ENCODE data around the gene MYBPC2.

The MYBPC2 gene

GRCh38 chr19:50478901-50479715 lies 46.4 kb downstream of the MYBPC2 start (continued):
- 0 out of 2 replicates have a peak, but pooled peaks have one; percentile 28 for TF ChIP-seq ZNF561 (tag by site-specific recombination; IDR thresholded peaks at IDR 0.05; ENCODE audit: borderline replicate concordance)
- no peak for TF ChIP-seq PRDM1 (tag by site-specific recombination; IDR thresholded peaks at IDR 0.05)
- no peak for TF ChIP-seq ZNF423 (tag by site-specific recombination; IDR thresholded peaks at IDR 0.05)
- TF ChIP-seq MYNN (tag by site-specific recombination; IDR thresholded peaks at IDR 0.05; ENCODE audit: borderline replicate concordance), result no peak
- TF ChIP-seq ZNF571 (tag by site-specific recombination; IDR thresholded peaks at IDR 0.05), result no peak
- no peak for TF ChIP-seq ZNF404 (tag by site-specific recombination; IDR thresholded peaks at IDR 0.05)
- TF ChIP-seq ZNF660 (tag by site-specific recombination; IDR thresholded peaks at IDR 0.05), result 0 out of 2 replicates have a peak, but pooled peaks have one; percentile 26
- no peak for TF ChIP-seq ZNF184 (tag by site-specific recombination; IDR thresholded peaks at IDR 0.05)
- TF ChIP-seq ZNF2 (tag by site-specific recombination; IDR thresholded peaks at IDR 0.05), result 0 out of 2 replicates have a peak, but pooled peaks have one; percentile 40
- TF ChIP-seq ZNF248 (tag by site-specific recombination; IDR thresholded peaks at IDR 0.05), result no peak
- TF ChIP-seq, protein P1, sequence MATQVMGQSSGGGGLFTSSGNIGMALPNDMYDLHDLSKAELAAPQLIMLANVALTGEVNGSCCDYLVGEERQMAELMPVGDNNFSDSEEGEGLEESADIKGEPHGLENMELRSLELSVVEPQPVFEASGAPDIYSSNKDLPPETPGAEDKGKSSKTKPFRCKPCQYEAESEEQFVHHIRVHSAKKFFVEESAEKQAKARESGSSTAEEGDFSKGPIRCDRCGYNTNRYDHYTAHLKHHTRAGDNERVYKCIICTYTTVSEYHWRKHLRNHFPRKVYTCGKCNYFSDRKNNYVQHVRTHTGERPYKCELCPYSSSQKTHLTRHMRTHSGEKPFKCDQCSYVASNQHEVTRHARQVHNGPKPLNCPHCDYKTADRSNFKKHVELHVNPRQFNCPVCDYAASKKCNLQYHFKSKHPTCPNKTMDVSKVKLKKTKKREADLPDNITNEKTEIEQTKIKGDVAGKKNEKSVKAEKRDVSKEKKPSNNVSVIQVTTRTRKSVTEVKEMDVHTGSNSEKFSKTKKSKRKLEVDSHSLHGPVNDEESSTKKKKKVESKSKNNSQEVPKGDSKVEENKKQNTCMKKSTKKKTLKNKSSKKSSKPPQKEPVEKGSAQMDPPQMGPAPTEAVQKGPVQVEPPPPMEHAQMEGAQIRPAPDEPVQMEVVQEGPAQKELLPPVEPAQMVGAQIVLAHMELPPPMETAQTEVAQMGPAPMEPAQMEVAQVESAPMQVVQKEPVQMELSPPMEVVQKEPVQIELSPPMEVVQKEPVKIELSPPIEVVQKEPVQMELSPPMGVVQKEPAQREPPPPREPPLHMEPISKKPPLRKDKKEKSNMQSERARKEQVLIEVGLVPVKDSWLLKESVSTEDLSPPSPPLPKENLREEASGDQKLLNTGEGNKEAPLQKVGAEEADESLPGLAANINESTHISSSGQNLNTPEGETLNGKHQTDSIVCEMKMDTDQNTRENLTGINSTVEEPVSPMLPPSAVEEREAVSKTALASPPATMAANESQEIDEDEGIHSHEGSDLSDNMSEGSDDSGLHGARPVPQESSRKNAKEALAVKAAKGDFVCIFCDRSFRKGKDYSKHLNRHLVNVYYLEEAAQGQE (tag by site-specific recombination; IDR thresholded peaks at IDR 0.05), result no peak
- no peak for TF ChIP-seq ZNF302 (tag by site-specific recombination; IDR thresholded peaks at IDR 0.05; ENCODE audit: low read depth)
- TF ChIP-seq ZBTB20 (tag by site-specific recombination; IDR thresholded peaks at IDR 0.05), result no peak

GRCh38 chr19:50479761-50480251 lies 47.1 kb downstream of the MYBPC2 start:
- CTCF ChIA-PET, result interaction anchor here (0.6 to 2.2 kb wide), 8 partner anchors 21 to 952 kb away, joined by 3 to 14 read pairs (median 3); no protein-coding TSS in a partner anchor
- Histone ChIP-seq H3K27ac (ENCODE audit: extremely low read depth, low read depth, low read length) (no peak overlapping the region), H3K4me1 (ENCODE audit: control insufficient read depth, insufficient read depth, low read length) (peaks cover 7% of the 10 kb centered on the region; the same call in 1 of the 2 replicates)

DNA sequence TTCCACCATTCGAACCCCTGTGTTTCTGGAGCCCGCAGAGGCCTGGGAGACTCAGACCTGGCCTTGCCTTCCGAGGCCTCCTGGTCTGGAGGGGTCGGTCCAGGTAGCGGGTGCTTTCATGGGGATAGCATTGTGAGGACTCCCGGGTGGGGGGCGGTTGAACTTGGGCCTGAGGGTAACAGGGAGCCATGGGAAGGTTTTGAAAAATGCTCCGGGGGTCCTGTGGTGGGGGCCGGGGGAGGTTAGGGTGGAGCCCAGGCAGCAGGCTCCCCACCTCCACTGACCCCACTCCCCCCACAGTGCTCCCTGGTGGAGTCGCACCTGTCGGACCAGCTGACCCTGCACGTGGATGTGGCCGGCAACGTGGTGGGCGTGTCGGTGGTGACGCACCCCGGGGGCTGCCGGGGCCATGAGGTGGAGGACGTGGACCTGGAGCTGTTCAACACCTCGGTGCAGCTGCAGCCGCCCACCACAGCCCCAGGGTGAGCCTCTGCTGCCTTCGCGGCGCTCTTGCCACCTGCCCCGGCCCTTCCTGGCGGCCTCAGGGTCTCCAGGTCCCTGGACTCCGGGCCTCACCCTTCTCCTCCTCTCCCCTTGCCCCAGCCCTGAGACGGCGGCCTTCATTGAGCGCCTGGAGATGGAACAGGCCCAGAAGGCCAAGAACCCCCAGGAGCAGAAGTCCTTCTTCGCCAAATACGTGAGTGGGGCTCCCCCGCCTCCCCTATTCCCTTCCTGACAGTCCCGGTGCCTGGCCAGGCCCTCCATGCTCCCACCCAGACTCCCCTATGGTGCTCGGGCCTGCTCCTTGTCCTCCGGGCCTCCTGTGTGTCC lies 47.8 kb downstream of the MYBPC2 start:
- TF ChIP-seq HOXC10 (CRISPR knock-in tag; IDR thresholded peaks at IDR 0.05), result 0 out of 2 replicates have a peak, but pooled peaks have one; percentile 33
- TF ChIP-seq GFI1B (tag by site-specific recombination; IDR thresholded peaks at IDR 0.05), result no peak
- TF ChIP-seq ZNF677 (tag by site-specific recombination; IDR thresholded peaks at IDR 0.05), result no peak
- no peak for TF ChIP-seq ZNF514 (tag by site-specific recombination; IDR thresholded peaks at IDR 0.05)
- ChIA-PET CTCF (interaction anchor here (1.0 kb wide), 1 partner anchor 29 kb away, joined by 3 read pairs; no protein-coding TSS in a partner anchor), POLR2A (interaction anchor here (0.6 kb wide), 1 partner anchor 58 kb away, joined by 3 read pairs; no protein-coding TSS in a partner anchor)
- Histone ChIP-seq H3K4me3 (ENCODE audit: low read depth, low read length) (no peak overlapping the region), H3K4me1 (ENCODE audit: control insufficient read depth, insufficient read depth, low read length) (peaks cover 7% of the 10 kb centered on the region; the same call in 1 of the 2 replicates), H3K36me3 (ENCODE audit: control insufficient read depth in 2 of 2, insufficient read depth in 1 of 2, low read length in 2 of 2) (peaks cover 15 to 69% of the 10 kb centered on the region in 2 experiments; a peak in 2 of 3 replicates), H3K9me3 (ENCODE audit: control insufficient read depth, insufficient read depth, low read depth, low read length) (no peaks in the 10 kb centered on the region), H3K27ac (ENCODE audit: extremely low read depth, low read depth, low read length) (no peak overlapping the region)

More at GRCh38 chr19:50479761-50480251, 47.1 kb downstream of the MYBPC2 start:
- Histone ChIP-seq H3K9me3 (ENCODE audit: control insufficient read depth, insufficient read depth, low read depth, low read length) (no peaks in the 10 kb centered on the region), H3K36me3 (ENCODE audit: control insufficient read depth in 2 of 2, insufficient read depth in 1 of 2, low read length in 2 of 2) (peaks cover 15 to 62% of the 10 kb centered on the region in 2 experiments; a peak in 2 of 3 replicates), H3K4me3 (ENCODE audit: low read depth, low read length) (no peak overlapping the region)
- 0 out of 2 replicates have a peak, but pooled peaks have one; percentile 16 for TF ChIP-seq HOXC10 (CRISPR knock-in tag; IDR thresholded peaks at IDR 0.05)
- no peak for TF ChIP-seq ZNF157 (tag by site-specific recombination; IDR thresholded peaks at IDR 0.05)
- no peak for TF ChIP-seq ZNF521 (tag by site-specific recombination; IDR thresholded peaks at IDR 0.05)
- POLR2A ChIA-PET, result interaction anchor here (1.6 kb wide), 1 partner anchor 31 kb away, joined by 7 read pairs; the partner anchor contains the start of gene JOSD2
